Upper lobe of left lung (tissue), 6 donors: ENCODE measurements around the gene KLHDC3. TPM values are rescaled to one million over a fixed set of nuclear protein-coding genes. Genes with fewer than 3 reads are reported as not detected.

Experiments
- ATAC-seq, 2 donors: fragments of 200-7000 bp; cut with Tn5 transposase; one replicate each; pipeline ENCODE4 v1.9.1; 2022; ENCODE audit warnings: mild to moderate bottlenecking in 2 of 2, moderate library complexity in 2 of 2; ENCODE audit not compliant: low FRiP score in 2 of 2
- DNase-seq, 2 donors: peaks; one replicate each; pipeline ENCODE4 v3.0.0-alpha.2; 2019 to 2020
- H3K27ac ChIP-seq, 4 donors: fragments of 200-600 bp; sonication (generic); one replicate each; pipeline ENCODE4 v1.5.1; 2016 to 2019
- H3K27me3 ChIP-seq, 4 donors: fragments of 200-600 bp; sonication (generic); one replicate each; pipeline ENCODE4 v1.5.1; 2017 to 2019
- H3K36me3 ChIP-seq, 4 donors: fragments of 200-600 bp; sonication (generic); one replicate each; pipeline ENCODE4 v1.5.1; 2016 to 2019
- H3K4me1 ChIP-seq, 4 donors: fragments of 200-600 bp; sonication (generic); one replicate each; pipeline ENCODE4 v1.5.1; 2018 to 2019
- H3K4me3 ChIP-seq, 4 donors: fragments of 200-600 bp; sonication (generic); one replicate each; pipeline ENCODE4 v1.5.1; 2017 to 2019; ENCODE audit warnings: mild to moderate bottlenecking in 2 of 4, moderate library complexity in 1 of 4
- H3K9me3 ChIP-seq, 4 donors: fragments of 200-600 bp; sonication (generic); one replicate each; pipeline ENCODE4 v1.5.1; 2018 to 2019
- EP300 ChIP-seq, 4 donors: sonication (generic); formaldehyde crosslinking; IDR thresholded peaks; one replicate each; pipeline ENCODE4 v1.5.1; 2017; ENCODE audit warnings: antibody characterized with exemption in 4 of 4, control low read depth in 2 of 4
- POLR2A ChIP-seq, 4 donors: fragments of 450-650 bp; IDR thresholded peaks; one replicate each; pipeline ENCODE4 v1.5.1; 2016 to 2017; ENCODE audit warnings: antibody characterized with exemption in 4 of 4, mild to moderate bottlenecking in 2 of 4
- POLR2AphosphoS5 ChIP-seq, 2 donors: sonication (generic); formaldehyde crosslinking; IDR thresholded peaks; one replicate each; pipeline ENCODE4 v1.5.1; 2017; ENCODE audit warnings: antibody characterized with exemption in 2 of 2
- WGBS, 2 donors: methylation state at CpG; one replicate each; pipeline ENCODE4 v1.1.5; 2017 to 2018; 5-methylcytosine and 5-hydroxymethylcytosine counted together
- total RNA-seq, 6 donors: library from RNA; depleted of rRNA in 4 of 6; stranded (reverse); fragments of >200 nt in 4 of 6; gene quantifications; one replicate each; pipeline versions ENCODE4 v1.1.0 to v1.2.1, GENCODE V29; 2016 to 2021
- TF ChIP-seq, protein P1 (sequence below), 6 experiments: fragments of 450-650 bp in 4 of 6; fragments of 200-600 bp in 2 of 6; sonication (generic) in 2 of 6; IDR thresholded peaks; one replicate each; pipeline ENCODE4 v1.5.1; 2016 to 2019; ENCODE audit warnings: antibody characterized with exemption in 6 of 6
- donor health status: DM: no; HTN: no; CAD: no; lungs with moderate emphysema.
- donor health status: DM: no; HTN: yes; CAD: no; lungs with severe emphysema.

KLHDC3 gene
- total RNA-seq, 6 donors from 2014 or later: 36.7 to 74.0 (median 59.3) TPM

DNA sequence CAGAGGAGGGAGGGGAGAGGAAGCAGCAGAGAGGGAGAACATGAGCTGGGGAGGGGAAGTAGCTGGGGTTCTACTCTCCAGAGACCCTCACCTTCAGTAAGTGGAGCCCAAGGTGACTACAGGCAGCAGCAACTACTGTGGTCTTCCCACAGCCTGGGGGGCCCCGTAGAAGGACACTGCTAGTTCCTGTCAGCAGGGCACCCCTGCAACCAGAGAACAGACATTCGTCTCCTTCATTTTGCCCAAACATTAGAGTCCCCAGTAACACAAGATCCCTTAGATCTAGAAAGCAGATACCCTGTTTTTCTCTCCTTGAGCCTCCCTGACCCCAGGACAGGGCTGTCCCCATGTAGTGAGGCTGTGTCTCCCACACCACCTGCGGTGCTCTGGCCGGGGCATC lies 45.3 kb upstream of the KLHDC3 start:
- no peak for ATAC-seq
- H3K36me3 ChIP-seq: peaks cover 8 to 55% (median 22%) of the 10 kb centered on the region in 4 donors
- 89 to 98% methylated on average over 4 of the region's 4 CpGs for WGBS, 2 donors

DNA sequence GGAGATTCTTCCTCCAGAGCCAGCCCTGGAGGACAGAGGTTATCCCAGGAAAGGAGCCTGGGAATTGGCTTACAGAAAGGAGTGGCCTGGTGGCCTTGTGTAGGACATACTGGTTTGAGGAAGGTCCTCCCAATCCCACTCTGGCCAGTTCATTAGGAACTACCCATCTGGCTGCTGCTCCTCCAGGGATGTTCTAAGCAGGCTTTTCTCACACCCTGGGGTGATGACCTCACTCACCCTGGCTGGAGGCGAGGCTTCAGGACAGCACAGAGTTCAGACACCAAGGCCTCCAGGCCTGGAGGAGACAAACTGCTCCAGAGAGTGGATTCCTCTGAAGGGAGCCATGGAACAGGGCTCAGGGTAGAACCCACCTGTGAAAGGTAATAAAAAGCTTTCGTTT lies 44.6 kb upstream of the KLHDC3 start:
- H3K9me3 ChIP-seq: no peaks in the 10 kb centered on the region
- no peak for ATAC-seq
- H3K36me3 ChIP-seq: peaks cover 3 to 48% (median 20%) of the 10 kb centered on the region in 4 donors
- H3K27me3 ChIP-seq: no peaks in the 10 kb centered on the region
- no peak overlapping the region for H3K4me3 ChIP-seq
- H3K27ac ChIP-seq: no peak overlapping the region
- TF ChIP-seq EP300 (IDR thresholded peaks at IDR 0.05) (no peak), POLR2A (IDR thresholded peaks at IDR 0.05) (no peak)
- TF ChIP-seq, protein P1, sequence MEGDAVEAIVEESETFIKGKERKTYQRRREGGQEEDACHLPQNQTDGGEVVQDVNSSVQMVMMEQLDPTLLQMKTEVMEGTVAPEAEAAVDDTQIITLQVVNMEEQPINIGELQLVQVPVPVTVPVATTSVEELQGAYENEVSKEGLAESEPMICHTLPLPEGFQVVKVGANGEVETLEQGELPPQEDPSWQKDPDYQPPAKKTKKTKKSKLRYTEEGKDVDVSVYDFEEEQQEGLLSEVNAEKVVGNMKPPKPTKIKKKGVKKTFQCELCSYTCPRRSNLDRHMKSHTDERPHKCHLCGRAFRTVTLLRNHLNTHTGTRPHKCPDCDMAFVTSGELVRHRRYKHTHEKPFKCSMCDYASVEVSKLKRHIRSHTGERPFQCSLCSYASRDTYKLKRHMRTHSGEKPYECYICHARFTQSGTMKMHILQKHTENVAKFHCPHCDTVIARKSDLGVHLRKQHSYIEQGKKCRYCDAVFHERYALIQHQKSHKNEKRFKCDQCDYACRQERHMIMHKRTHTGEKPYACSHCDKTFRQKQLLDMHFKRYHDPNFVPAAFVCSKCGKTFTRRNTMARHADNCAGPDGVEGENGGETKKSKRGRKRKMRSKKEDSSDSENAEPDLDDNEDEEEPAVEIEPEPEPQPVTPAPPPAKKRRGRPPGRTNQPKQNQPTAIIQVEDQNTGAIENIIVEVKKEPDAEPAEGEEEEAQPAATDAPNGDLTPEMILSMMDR (IDR thresholded peaks at IDR 0.05): no peak
- no peaks in the 10 kb centered on the region for H3K4me1 ChIP-seq
- DNase-seq: no peak
- WGBS, 2 donors: 97 to 100% methylated on average over 1 to 2 of the region's 2 CpGs

More for the DNA sequence above, 45.3 kb upstream of the KLHDC3 start:
- no peak overlapping the region for H3K4me3 ChIP-seq
- no peaks in the 10 kb centered on the region for H3K9me3 ChIP-seq
- TF ChIP-seq, protein P1 (IDR thresholded peaks at IDR 0.05): no peak
- TF ChIP-seq POLR2AphosphoS5 (IDR thresholded peaks at IDR 0.05) (no peak), POLR2A (IDR thresholded peaks at IDR 0.05) (no peak), EP300 (IDR thresholded peaks at IDR 0.05) (no peak)
- H3K27me3 ChIP-seq: no peaks in the 10 kb centered on the region
- no peaks in the 10 kb centered on the region for H3K4me1 ChIP-seq
- no peak overlapping the region for H3K27ac ChIP-seq
- DNase-seq: no peak

DNA sequence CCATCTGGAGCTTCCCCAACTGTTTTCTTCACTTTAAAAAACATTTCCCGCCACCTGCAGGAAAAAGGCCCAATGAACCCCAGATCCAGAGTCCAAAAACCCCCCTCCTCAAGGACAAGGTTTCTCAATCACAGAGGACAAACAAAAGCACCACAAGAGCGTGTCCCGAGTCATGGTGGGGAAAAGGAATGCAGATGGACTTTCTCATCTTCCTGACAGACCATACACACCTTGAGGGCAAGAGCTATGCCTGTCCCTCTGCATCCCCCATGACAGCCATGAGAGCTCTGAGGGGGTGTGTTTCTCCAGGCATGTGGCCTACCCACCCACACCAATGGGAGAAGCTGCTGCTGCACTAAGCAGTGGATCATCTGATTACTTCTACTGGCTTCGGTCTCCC lies 44.1 kb upstream of the KLHDC3 start:
- H3K4me3 ChIP-seq: no peak overlapping the region
- WGBS, 2 donors: 78 to 94% methylated on average over 4 of the region's 4 CpGs

DNA sequence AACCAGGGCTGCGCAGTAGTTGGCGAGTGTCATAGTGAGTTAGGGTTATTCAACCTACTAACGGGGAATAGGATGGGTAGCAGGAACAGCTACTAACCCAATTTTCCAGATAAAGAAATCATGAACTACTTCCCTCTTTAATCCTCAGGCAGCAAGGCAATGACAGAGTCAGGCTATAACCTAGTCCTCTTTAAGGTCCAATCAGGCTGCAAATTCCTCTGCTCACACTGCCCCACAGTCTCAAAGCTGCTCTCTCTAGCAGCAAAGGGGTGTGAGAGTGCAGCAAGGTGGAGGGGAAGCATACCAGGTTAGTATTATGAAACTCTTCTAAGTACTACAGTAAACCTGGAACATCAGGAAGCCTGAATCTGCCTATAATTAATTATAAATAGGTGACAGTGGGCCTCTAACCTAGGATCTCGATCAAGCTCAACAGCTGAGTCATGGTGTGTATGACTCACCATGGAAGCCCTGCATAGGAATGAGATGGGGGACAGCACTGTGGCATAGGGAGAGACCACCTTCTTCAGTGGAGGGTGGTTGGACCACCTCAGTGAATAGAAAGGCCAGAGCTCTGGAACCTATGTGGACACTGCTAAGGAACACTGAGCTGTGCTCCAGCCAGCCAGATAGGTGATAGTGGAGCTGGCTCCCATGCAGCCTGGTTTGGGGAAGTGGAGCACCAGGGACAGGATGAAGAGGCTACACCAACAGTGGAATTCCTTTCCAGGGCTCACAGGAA lies 43.0 kb upstream of the KLHDC3 start:
- Histone ChIP-seq H3K4me3 (no peak overlapping the region), H3K27ac (no peak overlapping the region), H3K9me3 (no peaks in the 10 kb centered on the region), H3K4me1 (peaks cover 0 to 4% (median 0%) of the 10 kb centered on the region in 4 donors), H3K36me3 (peaks cover 2 to 32% (median 11%) of the 10 kb centered on the region in 4 donors), H3K27me3 (no peaks in the 10 kb centered on the region)
- DNase-seq: no peak
- TF ChIP-seq EP300 (IDR thresholded peaks at IDR 0.05): no peak
- TF ChIP-seq, protein P1 (IDR thresholded peaks at IDR 0.05): no peak
- 79 to 84% methylated on average over 4 of the region's 4 CpGs for WGBS, 2 donors
- ATAC-seq: no peak

More for the DNA sequence above, 44.1 kb upstream of the KLHDC3 start:
- Histone ChIP-seq H3K36me3 (peaks cover 3 to 43% (median 15%) of the 10 kb centered on the region in 4 donors), H3K9me3 (no peaks in the 10 kb centered on the region), H3K4me1 (no peaks in the 10 kb centered on the region), H3K27me3 (no peaks in the 10 kb centered on the region), H3K27ac (no peak overlapping the region)
- no peak for ATAC-seq
- no peak for TF ChIP-seq POLR2AphosphoS5 (IDR thresholded peaks at IDR 0.05)
- TF ChIP-seq POLR2A (IDR thresholded peaks at IDR 0.05): no peak
- TF ChIP-seq, protein P1 (IDR thresholded peaks at IDR 0.05): no peak
- no peak for TF ChIP-seq EP300 (IDR thresholded peaks at IDR 0.05)
- DNase-seq: no peak
